ENCODE measurements around the gene FRMPD4.

The FRMPD4 gene

DNA sequence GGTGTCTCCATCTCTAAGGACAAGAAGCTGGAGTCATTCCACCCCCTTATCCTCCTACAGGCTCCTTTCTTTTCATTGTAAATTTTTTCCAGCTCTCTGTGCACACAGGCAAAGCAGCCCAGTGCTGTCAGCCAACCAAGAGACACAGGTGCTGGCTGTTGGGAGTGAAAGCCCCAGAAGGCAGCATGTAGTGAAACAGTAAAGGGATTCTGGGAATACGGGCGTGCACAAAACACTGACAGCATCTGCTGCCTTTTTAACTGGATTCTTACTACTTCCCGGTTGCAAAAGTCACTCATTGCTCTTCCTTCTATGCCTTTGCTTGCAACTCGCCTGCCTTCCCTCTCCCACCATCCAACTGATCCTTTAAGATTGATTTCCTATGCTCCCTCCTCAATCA is 444.4 kb downstream of the FRMPD4 start:
- no peak overlapping the region for H3K9ac ChIP-seq
- H3K27ac ChIP-seq: no peak overlapping the region
- H3K79me2 ChIP-seq: no peaks in the 10 kb centered on the region
- H3K27me3 ChIP-seq (ENCODE audit: control insufficient read depth, insufficient read depth, low read length): no peaks in the 10 kb centered on the region
- H2AFZ ChIP-seq: no peak overlapping the region
- H3K4me1 ChIP-seq: no peaks in the 10 kb centered on the region
- H3K4me3 ChIP-seq (ENCODE audit: low read depth, low read length): no peak overlapping the region
- TF ChIP-seq, protein P1, sequence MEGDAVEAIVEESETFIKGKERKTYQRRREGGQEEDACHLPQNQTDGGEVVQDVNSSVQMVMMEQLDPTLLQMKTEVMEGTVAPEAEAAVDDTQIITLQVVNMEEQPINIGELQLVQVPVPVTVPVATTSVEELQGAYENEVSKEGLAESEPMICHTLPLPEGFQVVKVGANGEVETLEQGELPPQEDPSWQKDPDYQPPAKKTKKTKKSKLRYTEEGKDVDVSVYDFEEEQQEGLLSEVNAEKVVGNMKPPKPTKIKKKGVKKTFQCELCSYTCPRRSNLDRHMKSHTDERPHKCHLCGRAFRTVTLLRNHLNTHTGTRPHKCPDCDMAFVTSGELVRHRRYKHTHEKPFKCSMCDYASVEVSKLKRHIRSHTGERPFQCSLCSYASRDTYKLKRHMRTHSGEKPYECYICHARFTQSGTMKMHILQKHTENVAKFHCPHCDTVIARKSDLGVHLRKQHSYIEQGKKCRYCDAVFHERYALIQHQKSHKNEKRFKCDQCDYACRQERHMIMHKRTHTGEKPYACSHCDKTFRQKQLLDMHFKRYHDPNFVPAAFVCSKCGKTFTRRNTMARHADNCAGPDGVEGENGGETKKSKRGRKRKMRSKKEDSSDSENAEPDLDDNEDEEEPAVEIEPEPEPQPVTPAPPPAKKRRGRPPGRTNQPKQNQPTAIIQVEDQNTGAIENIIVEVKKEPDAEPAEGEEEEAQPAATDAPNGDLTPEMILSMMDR (IDR thresholded peaks at IDR 0.05): no peak
- H3K9me3 ChIP-seq (ENCODE audit: control insufficient read depth, low read length): no peaks in the 10 kb centered on the region
- H3K36me3 ChIP-seq (ENCODE audit: control insufficient read depth, insufficient read depth, low read length): no peaks in the 10 kb centered on the region
- no peak overlapping the region for H3K4me2 ChIP-seq (ENCODE audit: low read length)

DNA sequence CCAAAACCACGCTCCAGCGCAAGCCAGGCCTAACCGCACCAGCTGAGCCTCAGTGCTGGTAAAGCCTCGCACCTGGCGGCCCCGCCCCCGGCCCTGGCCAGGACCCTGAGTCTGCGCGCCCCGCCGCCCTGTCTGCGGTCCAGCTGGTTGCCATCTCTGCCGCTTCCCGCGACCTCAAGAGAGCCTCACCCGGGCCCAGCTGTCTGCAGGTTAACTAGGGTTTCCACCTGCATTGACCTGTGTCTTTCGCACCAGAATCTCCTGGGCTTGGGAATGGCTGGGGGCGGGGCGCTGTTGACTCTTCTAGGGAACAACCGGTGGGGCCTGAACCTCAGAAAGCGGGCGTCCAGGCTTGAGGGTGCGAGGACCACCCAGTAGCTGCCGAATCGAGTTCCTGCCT is 445.3 kb downstream of the FRMPD4 start:
- Histone ChIP-seq H3K4me1 (no peaks in the 10 kb centered on the region), H3K4me3 (ENCODE audit: low read depth, low read length) (no peak overlapping the region), H3K9me3 (ENCODE audit: control insufficient read depth, low read length) (no peaks in the 10 kb centered on the region), H3K27ac (no peak overlapping the region), H2AFZ (no peak overlapping the region), H3K27me3 (ENCODE audit: control insufficient read depth, insufficient read depth, low read length) (no peaks in the 10 kb centered on the region), H3K79me2 (no peaks in the 10 kb centered on the region), H3K9ac (no peak overlapping the region), H3K36me3 (ENCODE audit: control insufficient read depth, insufficient read depth, low read length) (no peaks in the 10 kb centered on the region), H3K4me2 (ENCODE audit: low read length) (no peak overlapping the region)
- TF ChIP-seq, protein P1 (IDR thresholded peaks at IDR 0.05): no peak

DNA sequence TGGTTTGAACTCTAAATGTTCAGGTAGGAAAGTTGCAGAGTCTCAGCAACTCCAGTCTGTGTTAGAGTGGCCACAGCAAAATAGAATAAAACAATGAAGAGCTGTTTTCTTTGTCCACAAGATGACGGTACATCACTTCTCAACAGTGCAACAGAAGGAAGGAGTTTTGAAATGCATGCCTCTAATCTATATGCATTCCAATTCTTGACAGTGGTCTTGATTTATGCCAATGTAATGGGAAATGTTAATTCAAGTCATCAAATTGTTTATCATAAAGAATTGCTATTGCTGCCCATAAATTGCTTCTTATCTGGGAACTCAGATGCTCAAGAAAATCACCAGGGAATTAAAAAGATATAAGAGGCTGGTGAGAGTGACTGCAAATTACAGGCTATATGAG is 457.4 kb downstream of the FRMPD4 start:
- Histone ChIP-seq H3K4me1 (no peaks in the 10 kb centered on the region), H2AFZ (no peak overlapping the region), H3K27ac (no peak overlapping the region), H3K36me3 (ENCODE audit: control insufficient read depth, insufficient read depth, low read length) (no peaks in the 10 kb centered on the region), H3K79me2 (no peaks in the 10 kb centered on the region), H3K4me2 (ENCODE audit: low read length) (no peak overlapping the region), H3K9ac (no peak overlapping the region), H3K27me3 (ENCODE audit: control insufficient read depth, insufficient read depth, low read length) (no peaks in the 10 kb centered on the region), H3K4me3 (ENCODE audit: low read depth, low read length) (no peak overlapping the region), H3K9me3 (ENCODE audit: control insufficient read depth, low read length) (no peaks in the 10 kb centered on the region)
- TF ChIP-seq, protein P1 (IDR thresholded peaks at IDR 0.05): no peak

DNA sequence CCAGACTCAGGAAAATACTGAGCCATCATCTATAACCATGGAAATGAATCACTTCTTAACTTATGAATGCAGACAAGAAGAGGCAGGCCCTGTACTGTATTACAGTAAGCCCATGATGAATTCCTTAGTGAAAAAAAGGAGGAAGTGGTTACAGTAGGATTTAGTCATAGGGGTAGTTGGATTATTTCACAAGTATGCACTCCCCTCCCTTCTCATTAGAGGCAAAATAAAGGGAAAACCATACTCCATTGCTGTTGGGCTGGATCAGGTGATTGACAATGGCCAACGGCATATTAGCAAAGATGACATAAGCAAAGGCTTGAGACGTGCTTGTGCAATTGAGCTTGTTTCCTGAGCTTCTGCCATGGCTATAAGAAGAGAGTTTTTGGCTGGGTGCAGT is 471.8 kb downstream of the FRMPD4 start:
- H3K79me2 ChIP-seq: no peaks in the 10 kb centered on the region
- no peak overlapping the region for H3K27ac ChIP-seq
- no peaks in the 10 kb centered on the region for H3K4me1 ChIP-seq
- H3K27me3 ChIP-seq (ENCODE audit: control insufficient read depth, insufficient read depth, low read length): no peaks in the 10 kb centered on the region
- H2AFZ ChIP-seq: no peak overlapping the region
- no peaks in the 10 kb centered on the region for H3K9me3 ChIP-seq (ENCODE audit: control insufficient read depth, low read length)
- H3K4me3 ChIP-seq (ENCODE audit: low read depth, low read length): no peak overlapping the region
- TF ChIP-seq, protein P1 (IDR thresholded peaks at IDR 0.05): no peak
- no peak overlapping the region for H3K4me2 ChIP-seq (ENCODE audit: low read length)
- no peaks in the 10 kb centered on the region for H3K36me3 ChIP-seq (ENCODE audit: control insufficient read depth, insufficient read depth, low read length)
- no peak overlapping the region for H3K9ac ChIP-seq

DNA sequence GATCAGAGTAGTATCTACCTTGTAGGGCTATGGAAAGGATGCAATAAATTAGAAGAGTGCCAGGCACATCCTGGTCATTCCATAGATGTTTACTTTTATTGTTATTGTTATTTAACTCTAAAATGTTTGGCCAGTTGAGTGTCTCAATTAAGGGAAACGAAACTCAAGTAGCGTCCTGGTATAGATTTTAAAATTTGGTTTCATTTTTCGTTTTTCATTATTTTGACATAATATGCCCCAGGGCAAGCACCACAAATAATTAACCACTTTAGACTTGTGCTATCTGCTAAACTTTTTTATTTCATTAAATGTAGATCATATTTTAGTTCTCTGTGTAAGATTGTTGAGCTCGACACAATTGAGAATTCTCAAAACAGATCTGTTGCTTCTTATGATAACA is 473.2 kb downstream of the FRMPD4 start:
- no peaks in the 10 kb centered on the region for H3K27me3 ChIP-seq (ENCODE audit: control insufficient read depth, insufficient read depth, low read length)
- no peaks in the 10 kb centered on the region for H3K4me1 ChIP-seq
- no peak overlapping the region for H3K9ac ChIP-seq
- H2AFZ ChIP-seq: no peak overlapping the region
- no peaks in the 10 kb centered on the region for H3K36me3 ChIP-seq (ENCODE audit: control insufficient read depth, insufficient read depth, low read length)
- no peak overlapping the region for H3K27ac ChIP-seq
- no peak overlapping the region for H3K4me3 ChIP-seq (ENCODE audit: low read depth, low read length)
- H3K79me2 ChIP-seq: no peaks in the 10 kb centered on the region
- TF ChIP-seq, protein P1 (IDR thresholded peaks at IDR 0.05): no peak
- H3K9me3 ChIP-seq (ENCODE audit: control insufficient read depth, low read length): no peaks in the 10 kb centered on the region
- no peak overlapping the region for H3K4me2 ChIP-seq (ENCODE audit: low read length)

Data from parathyroid adenoma (tissue), 2 donors.